MV-4-11 (cell line): ENCODE data around the gene STK25.
A peak's percentile ranks its signal among the peaks of the same experiment; 100 is the strongest.
"Not testable (repeated sequence)": the region's sequence is repeated elsewhere in the genome, so short reads cannot be mapped to it uniquely, and the experiment has no call there.

Source experiments
- DNase-seq: peaks from one replicate; lab custom pipeline; 2025; lab: John Stamatoyannopoulos, UW

Gene STK25

GRCh38 chr2:241539616-241540374 lies 31.4 kb upstream of the STK25 start:
- DNase-seq: no peak

GRCh38 chr2:241538838-241539615 lies 30.6 kb upstream of the STK25 start:
- no peak for DNase-seq

GRCh38 chr2:241535871-241536655 lies 27.7 kb upstream of the STK25 start:
- DNase-seq: no peak

GRCh38 chr2:241534701-241535375 lies 26.5 kb upstream of the STK25 start:
- no peak for DNase-seq

GRCh38 chr2:241534293-241534692 lies 25.9 kb upstream of the STK25 start:
- DNase-seq: no peak

- DNase-seq: no peak
Measured at GRCh38 chr2:241532733-241533601, 24.6 kb upstream of the STK25 start.

GRCh38 chr2:241532168-241532567 lies 23.8 kb upstream of the STK25 start:
- DNase-seq: no peak

- no peak for DNase-seq
Measured at GRCh38 chr2:241531161-241531722, 22.9 kb upstream of the STK25 start.

- no peak for DNase-seq
Measured at GRCh38 chr2:241530571-241530970, 22.2 kb upstream of the STK25 start.

GRCh38 chr2:241525818-241526780 lies 17.7 kb upstream of the STK25 start:
- DNase-seq: not testable (repeated sequence)

GRCh38 chr2:241522477-241522876 lies 14.1 kb upstream of the STK25 start:
- DNase-seq: no peak

- DNase-seq: no peak
Measured at GRCh38 chr2:241519669-241520068, 11.3 kb upstream of the STK25 start.

GRCh38 chr2:241517297-241517696 lies 8.9 kb upstream of the STK25 start:
- no peak for DNase-seq

- DNase-seq: no peak
Measured at GRCh38 chr2:241516520-241516965, 8.2 kb upstream of the STK25 start.

- DNase-seq: peak; percentile 17
Measured at GRCh38 chr2:241514986-241515737, 6.8 kb upstream of the STK25 start.

GRCh38 chr2:241514553-241514952 lies 6.2 kb upstream of the STK25 start:
- no peak for DNase-seq

GRCh38 chr2:241511091-241511741 lies 2.8 kb upstream of the STK25 start:
- DNase-seq: peak; percentile 46

- DNase-seq: no peak
Measured at GRCh38 chr2:241509155-241509784, 886 bp upstream of the STK25 start.
